HepG2 (cell line): ENCODE measurements around the gene RAB5B. TPM values are rescaled to one million over a fixed set of nuclear protein-coding genes. Genes with fewer than 3 reads are reported as not detected.

Experiments
- CBX2 ChIP-seq, 2 experiments: fragments of 200-600 bp in 1 of 2; sonication (generic); formaldehyde crosslinking in 1 of 2; IDR thresholded peaks; 2 replicates each; pipeline versions ENCODE4 v1.7.0 to v1.8.1; 2018 to 2022; ENCODE audit warnings: low read depth in 2 of 2, low read length in 1 of 2, mild to moderate bottlenecking in 1 of 2, missing genetic modification reagents in 1 of 2
- CHD2 ChIP-seq: IDR thresholded peaks from 2 replicates; pipeline ENCODE4 v1.6.1; 2011; ENCODE audit warnings: low read depth, low read length, improper control_type of control experiment
- FOSL2 ChIP-seq: sonication (generic); formaldehyde crosslinking; IDR thresholded peaks from 2 replicates; pipeline ENCODE4 v1.4.0; 2020; ENCODE audit warnings: missing genetic modification reagents
- HOXA3 ChIP-seq: sonication (generic); formaldehyde crosslinking; IDR thresholded peaks from 2 replicates; pipeline ENCODE4 v1.5.0; 2020; ENCODE audit warnings: missing genetic modification reagents
- MYNN ChIP-seq: sonication (generic); formaldehyde crosslinking; IDR thresholded peaks from 2 replicates; pipeline ENCODE4 v1.4.0; 2020; ENCODE audit warnings: mild to moderate bottlenecking, low read depth, missing genetic modification reagents
- NR2F2 ChIP-seq: IDR thresholded peaks from 2 replicates; pipeline ENCODE4 v1.6.1; 2012; ENCODE audit warnings: low read depth, inconsistent platforms, borderline replicate concordance
- NR3C1 ChIP-seq: sonication (generic); formaldehyde crosslinking; IDR thresholded peaks from 2 replicates; pipeline ENCODE4 v1.4.0; 2020; ENCODE audit warnings: missing genetic modification reagents
- SAP130 ChIP-seq: IDR thresholded peaks from 2 replicates; pipeline ENCODE4 v1.6.1; 2016; ENCODE audit warnings: low read depth
- SNAPC2 ChIP-seq: sonication (generic); formaldehyde crosslinking; IDR thresholded peaks from 2 replicates; pipeline ENCODE4 v1.8.1; 2022; ENCODE audit warnings: mild to moderate bottlenecking, missing genetic modification reagents
- SOX13 ChIP-seq, 3 experiments: fragments of 450-650 bp in 1 of 3; sonication (generic) in 1 of 3; formaldehyde crosslinking in 1 of 3; IDR thresholded peaks in 2 of 3; conservative IDR thresholded peaks in 1 of 3; 2 replicates each; pipeline versions ENCODE4 v1.5.0 to v1.6.1; 2016 to 2020; ENCODE audit warnings: antibody characterized with exemption in 1 of 3, mild to moderate bottlenecking in 1 of 3, missing compliant biosample characterization in 1 of 3, missing genetic modification reagents in 1 of 3, moderate library complexity in 1 of 3
- STAT5B ChIP-seq: sonication (generic); formaldehyde crosslinking; IDR thresholded peaks from 2 replicates; pipeline ENCODE4 v1.4.0; 2020; ENCODE audit warnings: missing genetic modification reagents
- ZBTB3 ChIP-seq: sonication (generic); formaldehyde crosslinking; IDR thresholded peaks from 2 replicates; pipeline ENCODE4 v1.4.0; 2020; ENCODE audit warnings: low read depth, mild to moderate bottlenecking, moderate library complexity, missing genetic modification reagents, borderline replicate concordance
- ZBTB38 ChIP-seq: sonication (generic); formaldehyde crosslinking; IDR thresholded peaks from 2 replicates; pipeline ENCODE4 v1.5.1; 2020; ENCODE audit warnings: mild to moderate bottlenecking, missing genetic modification reagents
- ZNF383 ChIP-seq: sonication (generic); formaldehyde crosslinking; IDR thresholded peaks from 2 replicates; pipeline ENCODE4 v1.4.0; 2020; ENCODE audit warnings: missing genetic modification reagents, mild to moderate bottlenecking, borderline replicate concordance
- ZNF563 ChIP-seq: sonication (generic); formaldehyde crosslinking; IDR thresholded peaks from 2 replicates; pipeline ENCODE4 v1.8.0; 2022; ENCODE audit warnings: mild to moderate bottlenecking, moderate library complexity, missing genetic modification reagents
- ZNF605 ChIP-seq: sonication (generic); formaldehyde crosslinking; IDR thresholded peaks from 2 replicates; pipeline ENCODE4 v1.8.0; 2022; ENCODE audit warnings: mild to moderate bottlenecking, missing genetic modification reagents
- ZNF737 ChIP-seq: sonication (generic); formaldehyde crosslinking; IDR thresholded peaks from 2 replicates; pipeline ENCODE4 v1.5.0; 2020; ENCODE audit warnings: missing genetic modification reagents, mild to moderate bottlenecking, borderline replicate concordance
- polyA plus RNA-seq, 8 experiments: library from polyadenylated mRNA; depleted of rRNA in 3 of 8; stranded (reverse) in 7 of 8; unstranded in 1 of 8; fragments of >200 nt; fragmentation: Illumina TruSeq in 4 of 8; extraction: Trizol in 4 of 8; gene quantifications; 2 replicates each; pipeline versions ENCODE4 v1.2.1 to v1.2.3, GENCODE V29; 2011 to 2016; ENCODE audit warnings: low read depth in 4 of 8, missing spikeins in 1 of 8, mixed read lengths in 1 of 8; ENCODE audit not compliant: insufficient read depth in 1 of 8
- total RNA-seq, 5 experiments: library from RNA; depleted of rRNA; stranded (reverse); fragments of >200 nt; fragmentation: Illumina TruSeq; extraction: Trizol; gene quantifications; 2 replicates each; pipeline ENCODE4 v1.2.3, GENCODE V29; 2016; ENCODE audit warnings: low read depth in 1 of 5
- TF ChIP-seq, protein P1 (sequence below): sonication (generic); formaldehyde crosslinking; IDR thresholded peaks from 2 replicates; pipeline ENCODE4 v1.8.1; 2023; ENCODE audit warnings: mild to moderate bottlenecking, inconsistent platforms, moderate library complexity, missing genetic modification reagents, borderline replicate concordance
- TF ChIP-seq, protein P2 (sequence below): sonication (generic); formaldehyde crosslinking; IDR thresholded peaks from 2 replicates; pipeline ENCODE4 v1.5.1; 2020; ENCODE audit warnings: mild to moderate bottlenecking, missing genetic modification reagents, borderline replicate concordance
- TF ChIP-seq, protein P3 (sequence below): sonication (generic); formaldehyde crosslinking; IDR thresholded peaks from 2 replicates; pipeline ENCODE4 v1.5.1; 2020; ENCODE audit warnings: missing genetic modification reagents, mild to moderate bottlenecking, borderline replicate concordance
- TF ChIP-seq, protein P4 (sequence below): sonication (generic); formaldehyde crosslinking; IDR thresholded peaks from 2 replicates; pipeline ENCODE4 v1.4.0; 2020; ENCODE audit warnings: missing genetic modification reagents

RAB5B gene
- total and polyA plus RNA-seq, 2 of the 13 experiments (the other 11 are each of a cell fraction or from before 2014, with no cell fraction given): 26.0 to 68.3 TPM

DNA sequence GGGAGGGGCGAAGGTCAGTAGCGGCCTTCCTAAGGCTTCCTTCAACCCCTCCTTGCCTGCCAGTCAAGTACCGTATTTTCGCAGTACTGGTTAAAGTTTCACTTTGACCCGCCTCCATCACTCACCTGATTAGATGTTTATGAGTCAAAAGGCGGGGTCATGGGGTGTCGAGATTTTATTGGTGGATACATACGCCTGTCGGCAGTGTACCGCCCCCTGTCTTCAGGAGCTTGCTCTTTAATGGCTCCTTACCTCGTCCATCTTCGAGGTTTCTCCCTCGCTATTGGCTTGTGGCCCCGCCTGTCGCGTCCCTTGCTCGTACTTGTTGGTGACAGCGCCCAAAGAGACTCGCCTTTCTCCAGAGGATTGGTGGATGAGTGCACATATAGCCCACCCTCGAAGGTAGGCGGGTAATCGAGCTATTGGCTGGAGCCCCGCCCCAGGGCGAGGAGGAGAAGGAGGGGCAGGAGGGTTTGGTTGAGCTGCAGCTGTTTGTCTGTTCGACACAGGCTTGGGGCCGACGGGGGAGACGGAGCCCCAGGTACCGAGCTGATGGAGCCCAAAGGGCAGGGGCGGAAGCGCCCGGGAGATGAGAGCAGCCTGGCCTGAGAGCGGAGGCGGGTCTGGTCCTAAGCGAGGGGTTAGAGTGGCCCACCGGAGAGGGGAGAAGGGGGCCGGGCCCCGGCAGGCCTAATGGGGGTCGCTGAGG is at the start of gene RAB5B (continued):
- TF ChIP-seq, protein P1, sequence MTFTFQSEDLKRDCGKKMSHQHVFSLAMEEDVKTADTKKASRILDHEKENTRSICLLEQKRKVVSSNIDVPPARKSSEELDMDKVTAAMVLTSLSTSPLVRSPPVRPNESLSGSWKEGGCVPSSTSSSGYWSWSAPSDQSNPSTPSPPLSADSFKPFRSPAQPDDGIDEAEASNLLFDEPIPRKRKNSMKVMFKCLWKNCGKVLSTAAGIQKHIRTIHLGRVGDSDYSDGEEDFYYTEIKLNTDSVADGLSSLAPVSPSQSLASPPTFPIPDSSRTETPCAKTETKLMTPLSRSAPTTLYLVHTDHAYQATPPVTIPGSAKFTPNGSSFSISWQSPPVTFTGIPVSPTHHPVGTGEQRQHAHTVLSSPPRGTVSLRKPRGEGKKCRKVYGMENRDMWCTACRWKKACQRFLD (CRISPR knock-in tag): peak; percentile 70; the same call in 1 of the 2 replicates
- TF ChIP-seq HOXA3 (CRISPR knock-in tag) (peak; percentile 59; the same call in 1 of the 2 replicates), SAP130 (CRISPR knock-in tag) (peak; percentile 97), ZNF563 (CRISPR knock-in tag) (peak; percentile 80; the same call in 1 of the 2 replicates), ZBTB3 (peak; percentile 72; the same call in 1 of the 2 replicates), SOX13 (IDR thresholded peaks at IDR 0.05) (peak; percentile 91), SOX13 (CRISPR knock-in tag; conservative IDR thresholded peaks at IDR 0.05 in 1 of 2, IDR thresholded peaks at IDR 0.05 in 1 of 2) (no peak), NR2F2 (peak; percentile 34; the same call in 1 of the 2 replicates), NR3C1 (no peak), ZNF737 (CRISPR knock-in tag) (no peak), SNAPC2 (CRISPR knock-in tag) (no peak), FOSL2 (CRISPR knock-in tag) (peak; percentile 66), ZBTB38 (CRISPR knock-in tag) (peak; percentile 19; the same call in 1 of the 2 replicates), CBX2 (IDR thresholded peaks at IDR 0.05; ENCODE audit: low read depth, low read length) (no peak), CBX2 (CRISPR knock-in tag; IDR thresholded peaks at IDR 0.05; ENCODE audit: low read depth) (no peak), CHD2 (peak; percentile 83), MYNN (CRISPR knock-in tag) (no peak; the same call in 1 of the 2 replicates), ZNF605 (peak; percentile 81; the same call in 1 of the 2 replicates), ZNF383 (CRISPR knock-in tag) (no peak; the same call in 1 of the 2 replicates), STAT5B (no peak)
- TF ChIP-seq, protein P2, sequence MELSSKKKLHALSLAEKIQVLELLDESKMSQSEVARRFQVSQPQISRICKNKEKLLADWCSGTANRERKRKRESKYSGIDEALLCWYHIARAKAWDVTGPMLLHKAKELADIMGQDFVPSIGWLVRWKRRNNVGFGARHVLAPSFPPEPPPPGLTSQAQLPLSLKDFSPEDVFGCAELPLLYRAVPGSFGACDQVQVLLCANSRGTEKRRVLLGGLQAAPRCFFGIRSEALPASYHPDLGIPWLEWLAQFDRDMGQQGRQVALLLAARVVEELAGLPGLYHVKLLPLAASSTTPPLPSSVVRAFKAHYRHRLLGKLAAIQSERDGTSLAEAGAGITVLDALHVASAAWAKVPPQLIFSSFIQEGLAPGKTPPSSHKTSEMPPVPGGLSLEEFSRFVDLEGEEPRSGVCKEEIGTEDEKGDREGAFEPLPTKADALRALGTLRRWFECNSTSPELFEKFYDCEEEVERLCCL (CRISPR knock-in tag): peak; percentile 83; the same call in 1 of the 2 replicates
- TF ChIP-seq, protein P3, sequence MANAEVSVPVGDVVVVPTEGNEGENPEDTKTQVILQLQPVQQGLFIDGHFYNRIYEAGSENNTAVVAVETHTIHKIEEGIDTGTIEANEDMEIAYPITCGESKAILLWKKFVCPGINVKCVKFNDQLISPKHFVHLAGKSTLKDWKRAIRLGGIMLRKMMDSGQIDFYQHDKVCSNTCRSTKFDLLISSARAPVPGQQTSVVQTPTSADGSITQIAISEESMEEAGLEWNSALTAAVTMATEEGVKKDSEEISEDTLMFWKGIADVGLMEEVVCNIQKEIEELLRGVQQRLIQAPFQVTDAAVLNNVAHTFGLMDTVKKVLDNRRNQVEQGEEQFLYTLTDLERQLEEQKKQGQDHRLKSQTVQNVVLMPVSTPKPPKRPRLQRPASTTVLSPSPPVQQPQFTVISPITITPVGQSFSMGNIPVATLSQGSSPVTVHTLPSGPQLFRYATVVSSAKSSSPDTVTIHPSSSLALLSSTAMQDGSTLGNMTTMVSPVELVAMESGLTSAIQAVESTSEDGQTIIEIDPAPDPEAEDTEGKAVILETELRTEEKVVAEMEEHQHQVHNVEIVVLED (CRISPR knock-in tag): peak; percentile 68; the same call in 1 of the 2 replicates
- TF ChIP-seq, protein P4, sequence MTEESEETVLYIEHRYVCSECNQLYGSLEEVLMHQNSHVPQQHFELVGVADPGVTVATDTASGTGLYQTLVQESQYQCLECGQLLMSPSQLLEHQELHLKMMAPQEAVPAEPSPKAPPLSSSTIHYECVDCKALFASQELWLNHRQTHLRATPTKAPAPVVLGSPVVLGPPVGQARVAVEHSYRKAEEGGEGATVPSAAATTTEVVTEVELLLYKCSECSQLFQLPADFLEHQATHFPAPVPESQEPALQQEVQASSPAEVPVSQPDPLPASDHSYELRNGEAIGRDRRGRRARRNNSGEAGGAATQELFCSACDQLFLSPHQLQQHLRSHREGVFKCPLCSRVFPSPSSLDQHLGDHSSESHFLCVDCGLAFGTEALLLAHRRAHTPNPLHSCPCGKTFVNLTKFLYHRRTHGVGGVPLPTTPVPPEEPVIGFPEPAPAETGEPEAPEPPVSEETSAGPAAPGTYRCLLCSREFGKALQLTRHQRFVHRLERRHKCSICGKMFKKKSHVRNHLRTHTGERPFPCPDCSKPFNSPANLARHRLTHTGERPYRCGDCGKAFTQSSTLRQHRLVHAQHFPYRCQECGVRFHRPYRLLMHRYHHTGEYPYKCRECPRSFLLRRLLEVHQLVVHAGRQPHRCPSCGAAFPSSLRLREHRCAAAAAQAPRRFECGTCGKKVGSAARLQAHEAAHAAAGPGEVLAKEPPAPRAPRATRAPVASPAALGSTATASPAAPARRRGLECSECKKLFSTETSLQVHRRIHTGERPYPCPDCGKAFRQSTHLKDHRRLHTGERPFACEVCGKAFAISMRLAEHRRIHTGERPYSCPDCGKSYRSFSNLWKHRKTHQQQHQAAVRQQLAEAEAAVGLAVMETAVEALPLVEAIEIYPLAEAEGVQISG (CRISPR knock-in tag): peak; percentile 83
